Stimulated activated naive B cell treated with anti-CD40 and anti-IgM and Interleukin-4, amounts not matched to agents 10 μg/mL and 1 μg/mL and 100 μg/mL, for 72 hours (primary cell): Measurements from ENCODE around the gene ZNF529.

Experiments used
- ATAC-seq, 2 donors: fragments of 150-1000 bp; cut with Tn5 transposase; replicated peaks; 2 replicates each; pipeline ENCODE4 v1.10.0; 2021; ENCODE audit warnings: moderate library complexity in 1 of 2
- DNase-seq: peaks from one replicate; pipeline ENCODE4 v3.0.0; 2021
- H3K27ac Mint-ChIP-seq: one replicate; pipeline ENCODE4 v1.8.0; 2022; ENCODE audit warnings: mild to moderate bottlenecking, mixed read lengths
- H3K27me3 Mint-ChIP-seq, 2 donors: one replicate each; pipeline ENCODE4 v1.8.0; 2022; ENCODE audit warnings: mixed read lengths in 2 of 2
- H3K36me3 Mint-ChIP-seq, 2 donors: one replicate each; pipeline ENCODE4 v1.8.0; 2022; ENCODE audit warnings: mixed read lengths in 2 of 2, mild to moderate bottlenecking in 1 of 2
- H3K4me1 Mint-ChIP-seq, 2 donors: one replicate each; pipeline ENCODE4 v1.8.0; 2022; ENCODE audit warnings: mixed read lengths in 2 of 2, mild to moderate bottlenecking in 1 of 2
- H3K4me3 Mint-ChIP-seq, 2 donors: one replicate each; pipeline ENCODE4 v1.8.0; 2022; ENCODE audit warnings: mild to moderate bottlenecking in 2 of 2, mixed read lengths in 2 of 2, moderate library complexity in 1 of 2
- H3K9me3 Mint-ChIP-seq, 2 donors: one replicate each; pipeline ENCODE4 v1.8.0; 2022; ENCODE audit warnings: mixed read lengths in 2 of 2, mild to moderate bottlenecking in 1 of 2

The ZNF529 gene

DNA sequence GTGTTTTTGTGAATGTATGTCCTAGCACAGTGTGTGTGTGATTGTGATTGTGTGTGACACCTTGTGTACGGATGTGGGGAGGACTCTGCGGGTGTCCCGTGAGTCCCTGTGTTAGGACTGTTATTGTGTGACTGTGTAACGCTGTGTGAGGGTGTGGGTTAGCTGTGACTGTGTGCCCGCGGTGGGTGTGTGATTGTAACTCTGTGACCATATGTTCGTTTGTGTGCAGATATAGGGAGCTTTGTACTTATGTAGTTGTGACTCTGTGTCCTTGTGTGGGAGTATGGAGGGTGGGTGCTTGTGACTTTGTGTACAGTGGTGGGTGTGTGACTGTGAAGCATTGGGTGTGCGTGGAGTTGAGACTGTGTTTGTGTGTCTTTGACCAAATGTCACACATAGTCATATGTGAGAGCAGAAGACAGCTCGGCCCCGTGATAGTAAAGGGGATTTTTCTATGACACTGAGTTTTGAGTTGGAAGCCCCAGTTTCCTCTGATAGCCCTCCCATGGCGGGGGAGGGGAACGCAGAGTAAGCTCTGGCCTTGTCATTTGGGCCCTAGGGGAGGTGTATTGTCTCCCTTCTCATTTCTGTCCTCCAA is 44.1 kb downstream of the ZNF529 start:
- DNase-seq: peak; percentile 58
- peaks cover 14 to 22% of the 10 kb centered on the region in 2 donors for H3K4me1 Mint-ChIP-seq
- H3K36me3 Mint-ChIP-seq: peaks cover 36 to 56% of the 10 kb centered on the region in 2 donors
- peak overlapping the region; percentile 98 for H3K27ac Mint-ChIP-seq
- no peaks in the 10 kb centered on the region for H3K27me3 Mint-ChIP-seq
- peak; percentile 31 to 40 for ATAC-seq
- peaks cover 5 to 10% of the 10 kb centered on the region in 2 donors for H3K9me3 Mint-ChIP-seq
- H3K4me3 Mint-ChIP-seq: peak overlapping the region; percentile 97

DNA sequence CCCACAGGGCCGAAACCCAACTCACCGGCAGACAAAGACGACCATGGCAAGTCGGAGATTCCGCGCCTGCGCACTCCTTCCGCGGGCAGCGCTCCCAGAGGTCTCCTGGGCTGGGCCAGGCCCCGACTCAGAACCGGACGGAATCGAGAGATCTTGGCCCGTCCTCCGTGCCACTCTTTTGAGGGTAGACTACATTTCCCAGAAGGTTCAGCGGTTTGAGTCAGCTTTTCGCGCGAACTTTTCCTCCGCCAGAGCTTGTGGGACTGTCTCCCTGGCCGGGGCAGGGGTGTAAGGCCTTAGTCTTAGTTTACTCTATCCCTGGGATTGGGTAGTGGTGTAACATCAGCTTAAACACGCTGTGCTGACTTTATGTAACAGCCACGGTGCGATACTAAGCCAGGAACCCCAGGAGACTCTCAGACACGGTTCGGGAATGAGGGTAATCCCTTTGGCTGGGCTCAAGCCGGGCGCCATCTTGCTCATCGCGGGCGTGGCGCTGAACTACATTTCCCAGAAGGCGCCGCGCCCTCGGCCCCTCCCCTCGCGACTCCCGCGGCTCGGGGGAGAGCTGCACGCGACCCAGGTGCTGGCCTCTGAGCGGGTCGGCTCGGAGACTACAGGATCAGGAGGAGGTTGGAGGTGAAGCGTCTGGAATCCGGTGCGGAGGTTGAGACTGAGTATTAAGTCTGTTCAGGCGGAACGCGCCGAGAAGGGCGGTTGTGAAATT is 44.7 kb downstream of the ZNF529 start, which contains the start of gene ZNF260:
Gene ZNF260 (minus strand): TSS at position 78 of the 727 bp plus-strand sequence. CDS start 13,033 bp downstream, outside the sequence.
- no peaks in the 10 kb centered on the region for H3K27me3 Mint-ChIP-seq
- DNase-seq (peak; percentile 93), ATAC-seq (peak; percentile 90 to 91)
- peaks cover 7 to 12% of the 10 kb centered on the region in 2 donors for H3K9me3 Mint-ChIP-seq
- peaks cover 15 to 22% of the 10 kb centered on the region in 2 donors for H3K4me1 Mint-ChIP-seq
- H3K4me3 Mint-ChIP-seq: peak within 1 kb of the TSS; percentile 97
- H3K36me3 Mint-ChIP-seq: peaks cover 39 to 54% of the 10 kb centered on the region in 2 donors
- peak within 1 kb of the TSS; percentile 98 for H3K27ac Mint-ChIP-seq

DNA sequence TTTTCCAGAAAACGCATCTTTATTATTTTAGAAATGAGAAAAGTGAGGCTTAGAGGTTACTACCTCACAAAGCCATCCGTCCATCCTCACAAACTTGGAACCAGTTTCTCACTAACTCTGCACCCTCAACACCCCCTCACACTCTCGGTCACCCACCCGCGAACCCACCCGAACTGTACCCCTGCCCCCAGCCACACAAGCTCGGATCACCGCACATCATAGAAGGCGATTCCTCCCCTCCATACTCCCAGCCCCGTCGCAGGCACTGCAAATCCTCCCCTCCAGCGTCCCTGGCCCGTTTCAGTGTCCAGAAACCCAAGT is 45.3 kb downstream of the ZNF529 start:
- peaks cover 9 to 13% of the 10 kb centered on the region in 2 donors for H3K9me3 Mint-ChIP-seq
- H3K4me1 Mint-ChIP-seq: peaks cover 18 to 22% of the 10 kb centered on the region in 2 donors
- DNase-seq (no peak), ATAC-seq (peak in 1 of 2 donors; percentile 7)
- H3K36me3 Mint-ChIP-seq: peaks cover 39 to 54% of the 10 kb centered on the region in 2 donors
- peak overlapping the region; percentile 97 for H3K4me3 Mint-ChIP-seq
- H3K27ac Mint-ChIP-seq: peak overlapping the region; percentile 98
- H3K27me3 Mint-ChIP-seq: no peaks in the 10 kb centered on the region

DNA sequence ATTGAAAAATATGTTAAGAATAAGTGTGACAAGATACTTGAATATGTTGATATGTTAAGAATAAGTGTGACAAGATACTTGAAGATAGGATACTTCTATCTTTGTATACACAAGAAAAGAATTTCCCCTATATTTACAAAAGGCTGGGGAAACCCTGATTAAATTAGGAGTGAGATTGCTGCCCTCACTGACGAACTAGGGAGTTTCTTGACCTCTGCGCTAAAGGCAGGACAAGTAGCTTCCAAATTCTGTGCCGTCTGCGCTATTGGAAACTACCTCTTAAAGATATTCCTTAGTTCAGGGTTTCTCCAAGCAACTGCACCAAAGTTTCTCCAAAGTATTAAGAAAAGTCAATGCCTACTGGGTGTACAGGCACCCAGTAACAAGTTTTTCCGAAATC is 45.8 kb downstream of the ZNF529 start:
- peaks cover 10 to 14% of the 10 kb centered on the region in 2 donors for H3K9me3 Mint-ChIP-seq
- H3K4me3 Mint-ChIP-seq: peak overlapping the region; percentile 97
- H3K27me3 Mint-ChIP-seq: no peaks in the 10 kb centered on the region

DNA sequence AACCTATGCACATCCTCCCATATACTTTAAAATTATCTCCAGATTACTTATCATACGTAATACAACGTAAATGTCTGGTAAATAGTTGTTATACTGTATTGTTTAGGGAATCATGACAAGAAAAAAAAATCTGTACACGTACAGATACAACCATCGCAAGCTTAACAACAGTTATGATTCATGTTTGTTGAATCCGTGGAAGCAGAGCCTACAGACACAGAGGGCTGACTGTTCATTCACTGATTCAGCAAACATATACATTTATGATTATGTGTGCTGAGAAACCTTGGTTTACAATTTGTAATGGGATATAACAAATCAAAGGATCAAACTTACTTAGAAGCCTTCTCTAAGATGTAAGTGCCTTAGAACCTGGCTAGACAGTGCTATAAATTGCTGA is 46.5 kb downstream of the ZNF529 start:
- no peak overlapping the region for H3K27ac Mint-ChIP-seq
- H3K27me3 Mint-ChIP-seq: no peaks in the 10 kb centered on the region
- peaks cover 44 to 60% of the 10 kb centered on the region in 2 donors for H3K36me3 Mint-ChIP-seq
- peak overlapping the region; percentile 39 to 63 for H3K4me3 Mint-ChIP-seq
- DNase-seq (no peak), ATAC-seq (no peak)
- peaks cover 18 to 22% of the 10 kb centered on the region in 2 donors for H3K4me1 Mint-ChIP-seq
- H3K9me3 Mint-ChIP-seq: peaks cover 10 to 14% of the 10 kb centered on the region in 2 donors

More for the DNA sequence above, 45.8 kb downstream of the ZNF529 start:
- DNase-seq: no peak
- no peak for ATAC-seq
- Mint-ChIP-seq H3K27ac (no peak overlapping the region), H3K4me1 (peaks cover 18 to 22% of the 10 kb centered on the region in 2 donors), H3K36me3 (peaks cover 43 to 57% of the 10 kb centered on the region in 2 donors)

DNA sequence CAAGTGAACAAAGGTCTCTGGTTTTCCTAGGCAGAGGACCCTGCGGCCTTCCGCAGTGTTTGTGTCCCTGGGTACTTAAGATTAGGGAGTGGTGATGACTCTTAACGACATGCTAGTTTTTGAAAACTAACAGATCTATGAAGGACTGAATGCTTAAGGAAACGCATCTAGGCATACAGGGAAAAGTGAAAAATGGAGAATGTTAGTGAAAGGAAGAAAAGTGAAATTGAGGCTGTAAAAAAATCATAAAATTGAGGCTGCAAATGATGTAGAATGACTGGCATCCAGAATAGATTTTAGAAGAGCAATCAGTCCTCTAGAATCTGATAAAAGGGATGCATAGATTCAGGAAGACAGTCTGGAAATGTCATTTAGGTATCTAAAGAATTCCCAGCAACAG is 48.5 kb downstream of the ZNF529 start:
- no peak for DNase-seq
- H3K4me1 Mint-ChIP-seq: peaks cover 18 to 22% of the 10 kb centered on the region in 2 donors
- no peak overlapping the region for H3K27ac Mint-ChIP-seq
- H3K9me3 Mint-ChIP-seq: peaks cover 11 to 14% of the 10 kb centered on the region in 2 donors
- H3K27me3 Mint-ChIP-seq: no peaks in the 10 kb centered on the region
- no peak for ATAC-seq
- no peak overlapping the region for H3K4me3 Mint-ChIP-seq
- H3K36me3 Mint-ChIP-seq: peaks cover 52 to 66% of the 10 kb centered on the region in 2 donors

DNA sequence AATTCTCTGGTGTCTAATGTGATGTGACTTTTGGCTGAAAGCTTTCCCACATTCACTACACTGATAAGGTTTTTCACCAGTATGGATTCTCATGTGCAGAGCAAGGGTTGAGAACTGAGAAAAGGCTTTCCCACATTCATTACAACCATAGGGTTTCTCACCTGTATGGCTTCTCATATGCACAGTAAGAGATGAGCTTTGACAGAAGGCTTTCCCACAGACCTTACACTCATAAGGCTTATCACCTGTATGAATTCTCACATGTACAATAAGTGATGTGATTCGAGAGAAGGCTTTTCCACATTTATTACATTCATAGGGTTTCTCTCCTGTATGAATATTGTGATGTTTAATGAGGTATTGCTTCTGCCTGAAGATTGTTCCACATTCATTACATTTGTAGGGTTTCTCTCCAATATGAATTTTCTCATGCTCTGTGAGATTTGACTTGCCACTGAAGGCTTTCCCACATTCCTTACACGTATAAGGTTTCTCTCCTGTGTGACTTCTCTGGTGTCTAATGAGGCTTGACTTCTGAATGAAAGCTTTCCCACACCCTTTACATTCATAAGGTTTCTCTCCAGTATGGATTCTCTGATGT is 59.0 kb downstream of the ZNF529 start:
- H3K4me3 Mint-ChIP-seq: no peak overlapping the region
- no peak for DNase-seq
- no peaks in the 10 kb centered on the region for H3K27me3 Mint-ChIP-seq
- no peaks in the 10 kb centered on the region for H3K4me1 Mint-ChIP-seq
- no peak overlapping the region for H3K27ac Mint-ChIP-seq
- H3K36me3 Mint-ChIP-seq: peaks cover 58 to 67% of the 10 kb centered on the region in 2 donors
- peaks cover 25 to 34% of the 10 kb centered on the region in 2 donors for H3K9me3 Mint-ChIP-seq
- ATAC-seq: no peak

DNA sequence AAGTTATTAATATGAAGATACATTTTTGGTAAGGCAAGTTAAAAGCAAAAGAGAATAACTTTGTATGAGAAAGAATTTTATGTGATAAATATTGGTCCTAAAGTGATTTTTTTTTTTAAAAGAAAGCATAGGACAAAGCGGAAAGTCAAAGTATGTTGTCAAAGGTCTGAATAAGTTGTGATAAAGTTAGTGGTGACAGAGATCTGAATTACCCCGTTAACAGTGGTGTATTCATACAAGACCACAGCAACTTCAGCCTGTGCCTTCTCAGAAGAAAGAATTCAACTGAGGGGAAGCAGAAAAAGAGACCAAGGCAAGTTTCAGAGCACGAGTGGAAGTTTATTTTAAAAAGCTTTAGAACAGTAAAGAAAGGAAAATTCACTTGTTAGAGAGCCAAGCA is 64.8 kb downstream of the ZNF529 start:
- no peak for DNase-seq
- peaks cover 17 to 18% of the 10 kb centered on the region in 2 donors for H3K36me3 Mint-ChIP-seq
- H3K27ac Mint-ChIP-seq: no peak overlapping the region
- H3K4me3 Mint-ChIP-seq: no peak overlapping the region
- no peak for ATAC-seq
- no peaks in the 10 kb centered on the region for H3K4me1 Mint-ChIP-seq
- H3K9me3 Mint-ChIP-seq: peaks cover 9% of the 10 kb centered on the region in 2 donors
- no peaks in the 10 kb centered on the region for H3K27me3 Mint-ChIP-seq

DNA sequence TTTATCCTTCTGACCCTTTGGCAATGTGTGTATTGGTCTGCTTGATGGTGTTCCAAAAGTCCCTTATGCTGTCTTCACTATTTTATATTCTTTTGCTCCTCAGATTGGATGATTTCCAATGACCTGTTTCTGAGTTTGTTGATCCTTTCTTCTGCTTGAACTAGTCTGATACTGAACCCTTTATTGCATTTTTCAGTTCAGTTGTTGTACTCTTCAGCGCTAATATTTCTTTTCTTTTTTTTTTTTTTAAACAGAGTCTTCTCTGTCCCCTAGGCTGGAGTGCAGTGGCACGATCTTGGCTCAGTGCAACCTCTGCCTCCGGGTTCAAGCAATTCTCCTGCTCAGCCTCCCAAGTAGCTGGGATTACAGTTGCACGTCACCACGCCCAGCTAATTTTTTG is 71.1 kb downstream of the ZNF529 start:
- Mint-ChIP-seq H3K4me3 (no peak overlapping the region), H3K4me1 (no peaks in the 10 kb centered on the region), H3K27ac (no peak overlapping the region), H3K36me3 (peaks cover 16% of the 10 kb centered on the region in 2 donors), H3K27me3 (no peaks in the 10 kb centered on the region), H3K9me3 (peaks cover 19 to 24% of the 10 kb centered on the region in 2 donors)
- ATAC-seq (no peak), DNase-seq (no peak)

DNA sequence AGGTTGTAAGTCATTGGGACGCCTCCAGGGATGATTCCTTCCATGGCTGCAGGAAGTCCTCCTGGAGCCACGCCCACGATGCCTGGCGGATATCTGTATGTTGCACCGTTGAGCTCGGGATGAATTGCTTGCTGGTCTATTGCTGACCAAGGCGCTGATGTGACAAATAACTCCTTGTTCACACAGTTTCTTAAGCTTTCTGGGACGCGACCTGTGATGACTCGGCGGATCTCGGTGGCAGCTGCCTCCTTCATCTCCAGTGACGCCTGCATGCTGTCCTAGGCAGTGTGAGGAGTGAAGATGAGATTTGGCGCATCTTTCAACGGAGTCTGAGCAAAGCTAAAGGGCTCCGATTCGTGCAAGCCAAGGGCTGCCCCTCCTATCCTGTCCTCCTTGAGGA is 76.1 kb downstream of the ZNF529 start:
- DNase-seq (no peak), ATAC-seq (no peak)
- H3K4me1 Mint-ChIP-seq: peaks cover 8 to 14% of the 10 kb centered on the region in 2 donors
- H3K27ac Mint-ChIP-seq: no peak overlapping the region
- H3K27me3 Mint-ChIP-seq: no peaks in the 10 kb centered on the region
- peaks cover 2 to 5% of the 10 kb centered on the region in 2 donors for H3K36me3 Mint-ChIP-seq
- H3K9me3 Mint-ChIP-seq: peaks cover 9 to 14% of the 10 kb centered on the region in 2 donors
- H3K4me3 Mint-ChIP-seq: no peak overlapping the region
